ENCODE measurements around the gene IDH3G.

Gene IDH3G

GRCh38 chrX:153780678-153781427 is 13.3 kb downstream of the IDH3G start, which contains the start of gene SRPK3 (continued):
- TF ChIP-seq, protein P1, sequence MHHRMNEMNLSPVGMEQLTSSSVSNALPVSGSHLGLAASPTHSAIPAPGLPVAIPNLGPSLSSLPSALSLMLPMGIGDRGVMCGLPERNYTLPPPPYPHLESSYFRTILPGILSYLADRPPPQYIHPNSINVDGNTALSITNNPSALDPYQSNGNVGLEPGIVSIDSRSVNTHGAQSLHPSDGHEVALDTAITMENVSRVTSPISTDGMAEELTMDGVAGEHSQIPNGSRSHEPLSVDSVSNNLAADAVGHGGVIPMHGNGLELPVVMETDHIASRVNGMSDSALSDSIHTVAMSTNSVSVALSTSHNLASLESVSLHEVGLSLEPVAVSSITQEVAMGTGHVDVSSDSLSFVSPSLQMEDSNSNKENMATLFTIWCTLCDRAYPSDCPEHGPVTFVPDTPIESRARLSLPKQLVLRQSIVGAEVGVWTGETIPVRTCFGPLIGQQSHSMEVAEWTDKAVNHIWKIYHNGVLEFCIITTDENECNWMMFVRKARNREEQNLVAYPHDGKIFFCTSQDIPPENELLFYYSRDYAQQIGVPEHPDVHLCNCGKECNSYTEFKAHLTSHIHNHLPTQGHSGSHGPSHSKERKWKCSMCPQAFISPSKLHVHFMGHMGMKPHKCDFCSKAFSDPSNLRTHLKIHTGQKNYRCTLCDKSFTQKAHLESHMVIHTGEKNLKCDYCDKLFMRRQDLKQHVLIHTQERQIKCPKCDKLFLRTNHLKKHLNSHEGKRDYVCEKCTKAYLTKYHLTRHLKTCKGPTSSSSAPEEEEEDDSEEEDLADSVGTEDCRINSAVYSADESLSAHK (tag by site-specific recombination; IDR thresholded peaks at IDR 0.05): no peak
- TF ChIP-seq ZNF138 (tag by site-specific recombination; IDR thresholded peaks at IDR 0.05; ENCODE audit: borderline replicate concordance) (no peak), ZBTB21 (tag by site-specific recombination; IDR thresholded peaks at IDR 0.05) (no peak), ZNF121 (tag by site-specific recombination; IDR thresholded peaks at IDR 0.05) (no peak), ZNF248 (tag by site-specific recombination; IDR thresholded peaks at IDR 0.05) (no peak), WT1 (tag by site-specific recombination; IDR thresholded peaks at IDR 0.05) (no peak), GLIS1 (tag by site-specific recombination; IDR thresholded peaks at IDR 0.05) (peak; percentile 62), GLIS2 (tag by site-specific recombination; IDR thresholded peaks at IDR 0.05) (peak; percentile 65; the same call in 1 of the 2 replicates), ZSCAN30 (tag by site-specific recombination; IDR thresholded peaks at IDR 0.05) (no peak), ZNF558 (tag by site-specific recombination; IDR thresholded peaks at IDR 0.05) (no peak), ZNF768 (tag by site-specific recombination; IDR thresholded peaks at IDR 0.05) (no peak), ZNF473 (tag by site-specific recombination; IDR thresholded peaks at IDR 0.05) (no peak), ZNF354C (tag by site-specific recombination; IDR thresholded peaks at IDR 0.05; ENCODE audit: borderline replicate concordance, low read depth) (no peak), ZNF280C (tag by site-specific recombination; IDR thresholded peaks at IDR 0.05) (no peak), ZNF629 (tag by site-specific recombination; IDR thresholded peaks at IDR 0.05) (no peak), ZNF529 (tag by site-specific recombination; IDR thresholded peaks at IDR 0.05; ENCODE audit: insufficient replicate concordance) (no peak), ZNF530 (tag by site-specific recombination; IDR thresholded peaks at IDR 0.05; ENCODE audit: low read depth) (no peak), EGR2 (tag by site-specific recombination; IDR thresholded peaks at IDR 0.05; ENCODE audit: low read depth) (0 out of 2 replicates have a peak, but pooled peaks have one; percentile 9), ZNF155 (tag by site-specific recombination; IDR thresholded peaks at IDR 0.05) (no peak), PRDM1 (tag by site-specific recombination; IDR thresholded peaks at IDR 0.05) (no peak), ZNF791 (tag by site-specific recombination; IDR thresholded peaks at IDR 0.05) (no peak)
- TF ChIP-seq, protein P2, sequence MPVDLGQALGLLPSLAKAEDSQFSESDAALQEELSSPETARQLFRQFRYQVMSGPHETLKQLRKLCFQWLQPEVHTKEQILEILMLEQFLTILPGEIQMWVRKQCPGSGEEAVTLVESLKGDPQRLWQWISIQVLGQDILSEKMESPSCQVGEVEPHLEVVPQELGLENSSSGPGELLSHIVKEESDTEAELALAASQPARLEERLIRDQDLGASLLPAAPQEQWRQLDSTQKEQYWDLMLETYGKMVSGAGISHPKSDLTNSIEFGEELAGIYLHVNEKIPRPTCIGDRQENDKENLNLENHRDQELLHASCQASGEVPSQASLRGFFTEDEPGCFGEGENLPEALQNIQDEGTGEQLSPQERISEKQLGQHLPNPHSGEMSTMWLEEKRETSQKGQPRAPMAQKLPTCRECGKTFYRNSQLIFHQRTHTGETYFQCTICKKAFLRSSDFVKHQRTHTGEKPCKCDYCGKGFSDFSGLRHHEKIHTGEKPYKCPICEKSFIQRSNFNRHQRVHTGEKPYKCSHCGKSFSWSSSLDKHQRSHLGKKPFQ (tag by site-specific recombination; IDR thresholded peaks at IDR 0.05): no peak
- TF ChIP-seq, protein P3, sequence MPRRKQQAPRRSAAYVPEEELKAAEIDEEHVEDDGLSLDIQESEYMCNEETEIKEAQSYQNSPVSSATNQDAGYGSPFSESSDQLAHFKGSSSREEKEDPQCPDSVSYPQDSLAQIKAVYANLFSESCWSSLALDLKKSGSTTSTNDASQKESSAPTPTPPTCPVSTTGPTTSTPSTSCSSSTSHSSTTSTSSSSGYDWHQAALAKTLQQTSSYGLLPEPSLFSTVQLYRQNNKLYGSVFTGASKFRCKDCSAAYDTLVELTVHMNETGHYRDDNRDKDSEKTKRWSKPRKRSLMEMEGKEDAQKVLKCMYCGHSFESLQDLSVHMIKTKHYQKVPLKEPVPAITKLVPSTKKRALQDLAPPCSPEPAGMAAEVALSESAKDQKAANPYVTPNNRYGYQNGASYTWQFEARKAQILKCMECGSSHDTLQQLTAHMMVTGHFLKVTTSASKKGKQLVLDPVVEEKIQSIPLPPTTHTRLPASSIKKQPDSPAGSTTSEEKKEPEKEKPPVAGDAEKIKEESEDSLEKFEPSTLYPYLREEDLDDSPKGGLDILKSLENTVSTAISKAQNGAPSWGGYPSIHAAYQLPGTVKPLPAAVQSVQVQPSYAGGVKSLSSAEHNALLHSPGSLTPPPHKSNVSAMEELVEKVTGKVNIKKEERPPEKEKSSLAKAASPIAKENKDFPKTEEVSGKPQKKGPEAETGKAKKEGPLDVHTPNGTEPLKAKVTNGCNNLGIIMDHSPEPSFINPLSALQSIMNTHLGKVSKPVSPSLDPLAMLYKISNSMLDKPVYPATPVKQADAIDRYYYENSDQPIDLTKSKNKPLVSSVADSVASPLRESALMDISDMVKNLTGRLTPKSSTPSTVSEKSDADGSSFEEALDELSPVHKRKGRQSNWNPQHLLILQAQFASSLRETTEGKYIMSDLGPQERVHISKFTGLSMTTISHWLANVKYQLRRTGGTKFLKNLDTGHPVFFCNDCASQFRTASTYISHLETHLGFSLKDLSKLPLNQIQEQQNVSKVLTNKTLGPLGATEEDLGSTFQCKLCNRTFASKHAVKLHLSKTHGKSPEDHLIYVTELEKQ (tag by site-specific recombination; IDR thresholded peaks at IDR 0.05; ENCODE audit: borderline replicate concordance): no peak
- TF ChIP-seq, protein P4, sequence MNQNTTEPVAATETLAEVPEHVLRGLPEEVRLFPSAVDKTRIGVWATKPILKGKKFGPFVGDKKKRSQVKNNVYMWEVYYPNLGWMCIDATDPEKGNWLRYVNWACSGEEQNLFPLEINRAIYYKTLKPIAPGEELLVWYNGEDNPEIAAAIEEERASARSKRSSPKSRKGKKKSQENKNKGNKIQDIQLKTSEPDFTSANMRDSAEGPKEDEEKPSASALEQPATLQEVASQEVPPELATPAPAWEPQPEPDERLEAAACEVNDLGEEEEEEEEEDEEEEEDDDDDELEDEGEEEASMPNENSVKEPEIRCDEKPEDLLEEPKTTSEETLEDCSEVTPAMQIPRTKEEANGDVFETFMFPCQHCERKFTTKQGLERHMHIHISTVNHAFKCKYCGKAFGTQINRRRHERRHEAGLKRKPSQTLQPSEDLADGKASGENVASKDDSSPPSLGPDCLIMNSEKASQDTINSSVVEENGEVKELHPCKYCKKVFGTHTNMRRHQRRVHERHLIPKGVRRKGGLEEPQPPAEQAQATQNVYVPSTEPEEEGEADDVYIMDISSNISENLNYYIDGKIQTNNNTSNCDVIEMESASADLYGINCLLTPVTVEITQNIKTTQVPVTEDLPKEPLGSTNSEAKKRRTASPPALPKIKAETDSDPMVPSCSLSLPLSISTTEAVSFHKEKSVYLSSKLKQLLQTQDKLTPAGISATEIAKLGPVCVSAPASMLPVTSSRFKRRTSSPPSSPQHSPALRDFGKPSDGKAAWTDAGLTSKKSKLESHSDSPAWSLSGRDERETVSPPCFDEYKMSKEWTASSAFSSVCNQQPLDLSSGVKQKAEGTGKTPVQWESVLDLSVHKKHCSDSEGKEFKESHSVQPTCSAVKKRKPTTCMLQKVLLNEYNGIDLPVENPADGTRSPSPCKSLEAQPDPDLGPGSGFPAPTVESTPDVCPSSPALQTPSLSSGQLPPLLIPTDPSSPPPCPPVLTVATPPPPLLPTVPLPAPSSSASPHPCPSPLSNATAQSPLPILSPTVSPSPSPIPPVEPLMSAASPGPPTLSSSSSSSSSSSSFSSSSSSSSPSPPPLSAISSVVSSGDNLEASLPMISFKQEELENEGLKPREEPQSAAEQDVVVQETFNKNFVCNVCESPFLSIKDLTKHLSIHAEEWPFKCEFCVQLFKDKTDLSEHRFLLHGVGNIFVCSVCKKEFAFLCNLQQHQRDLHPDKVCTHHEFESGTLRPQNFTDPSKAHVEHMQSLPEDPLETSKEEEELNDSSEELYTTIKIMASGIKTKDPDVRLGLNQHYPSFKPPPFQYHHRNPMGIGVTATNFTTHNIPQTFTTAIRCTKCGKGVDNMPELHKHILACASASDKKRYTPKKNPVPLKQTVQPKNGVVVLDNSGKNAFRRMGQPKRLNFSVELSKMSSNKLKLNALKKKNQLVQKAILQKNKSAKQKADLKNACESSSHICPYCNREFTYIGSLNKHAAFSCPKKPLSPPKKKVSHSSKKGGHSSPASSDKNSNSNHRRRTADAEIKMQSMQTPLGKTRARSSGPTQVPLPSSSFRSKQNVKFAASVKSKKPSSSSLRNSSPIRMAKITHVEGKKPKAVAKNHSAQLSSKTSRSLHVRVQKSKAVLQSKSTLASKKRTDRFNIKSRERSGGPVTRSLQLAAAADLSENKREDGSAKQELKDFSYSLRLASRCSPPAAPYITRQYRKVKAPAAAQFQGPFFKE (tag by site-specific recombination; IDR thresholded peaks at IDR 0.05; ENCODE audit: borderline replicate concordance): no peak

All from HEK293 (cell line).